K562 (cell line): ENCODE measurements around the gene DNAAF1. TPM values are rescaled to one million over a fixed set of nuclear protein-coding genes. Genes with fewer than 3 reads are reported as not detected.

Source experiments
- ATAC-seq: fragments of 200-7000 bp; cut with Tn5 transposase; 3 replicates; pipeline ENCODE4 v1.9.1; 2020; ENCODE audit warnings: moderate library complexity
- BruUV-seq: library from RNA; stranded (reverse); fragments of 400-500 nt; replicated peaks from 2 replicates; lab custom pipeline; 2021; lab: Mats Ljungman, UMichigan
- CTCF ChIA-PET: fragments of 300-600 bp; formaldehyde crosslinking; extraction: SDS; loops from one replicate; lab custom pipeline; 2021; ENCODE audit warnings: low intra/inter-chr PET ratio; lab: Yijun Ruan, JAX
- POLR2A ChIA-PET: fragments of 300-600, 350-650 bp; sonication (Branson Sonifier 250); formaldehyde crosslinking; extraction: SDS; loops from one replicate; lab custom pipeline; 2021; ENCODE audit warnings: antibody characterized with exemption, inconsistent platforms; lab: Yijun Ruan, JAX
- DNase-seq, 4 experiments: peaks; one replicate each; pipeline versions ENCODE4 v3.0.0 to v3.0.0-alpha.2; 2011 to 2018; ENCODE audit warnings: low spot score in 3 of 4, mixed read lengths in 3 of 4; ENCODE audit errors: extremely low read depth in 1 of 4
- FAIRE-seq: peaks from 2 replicates; lab custom pipeline; 2011; peaks lifted over from hg19 to GRCh38; lab: Jason Lieb, UNC
- H2AFZ ChIP-seq: 2 replicates; pipeline ENCODE4 v1.6.0; 2011; ENCODE audit warnings: low read depth, low read length, control low read depth, inconsistent platforms
- H3K27ac ChIP-seq: fragments of 200-600 bp; 3 replicates; pipeline ENCODE4 v1.8.0; 2011; ENCODE audit warnings: low read depth, mild to moderate bottlenecking, control low read depth, inconsistent platforms, low read length, moderate library complexity, mixed read lengths; ENCODE audit errors: extremely low read depth
- H3K27me3 ChIP-seq, 2 experiments: fragments of 300-600 bp in 1 of 2; 2 replicates in 1 of 2; 3 replicates in 1 of 2; pipeline versions ENCODE4 v1.6.0 to v1.8.0; 2011; ENCODE audit warnings: inconsistent platforms in 2 of 2, low read length in 2 of 2, mild to moderate bottlenecking in 1 of 2, mixed read lengths in 1 of 2, moderate library complexity in 1 of 2; ENCODE audit not compliant: control insufficient read depth in 2 of 2, insufficient read depth in 2 of 2
- H3K36me3 ChIP-seq: fragments of 300-600 bp; 3 replicates; pipeline ENCODE4 v1.8.0; 2011; ENCODE audit warnings: mild to moderate bottlenecking, low read length, inconsistent platforms; ENCODE audit not compliant: control insufficient read depth, insufficient read depth
- H3K4me1 ChIP-seq, 2 experiments: fragments of 200-600 bp in 1 of 2; replicated peaks in 1 of 2; 2 replicates in 1 of 2; 3 replicates in 1 of 2; pipeline versions ENCODE4 v1.5.1 to v1.8.0; 2011; ENCODE audit warnings: inconsistent platforms in 2 of 2, low read length in 2 of 2, mild to moderate bottlenecking in 1 of 2, mixed read lengths in 1 of 2, moderate library complexity in 1 of 2; ENCODE audit not compliant: control insufficient read depth in 2 of 2, insufficient read depth in 2 of 2
- H3K4me2 ChIP-seq: 2 replicates; pipeline ENCODE4 v1.6.1; 2011; ENCODE audit warnings: low read length, control low read depth, inconsistent platforms, mixed read lengths; ENCODE audit not compliant: insufficient read depth
- H3K4me3 ChIP-seq: fragments of 200-600 bp; sonication (generic), shearing (Covaris generic); 2 replicates; pipeline ENCODE4 v1.5.1; 2016; ENCODE audit warnings: control low read depth, inconsistent platforms
- H3K79me2 ChIP-seq: fragments of 200-600 bp; 3 replicates; pipeline ENCODE4 v1.8.0; 2011; ENCODE audit warnings: low read length, inconsistent platforms; ENCODE audit not compliant: control insufficient read depth, insufficient read depth
- H3K9ac ChIP-seq, 2 experiments: 2 replicates each; pipeline versions ENCODE4 v1.6.0 to v1.6.1; 2011; ENCODE audit warnings: low read depth in 2 of 2, low read length in 2 of 2, control low read depth in 1 of 2, inconsistent platforms in 1 of 2, mild to moderate bottlenecking in 1 of 2, mixed read lengths in 1 of 2; ENCODE audit not compliant: insufficient read depth in 1 of 2
- H3K9me1 ChIP-seq: one replicate; pipeline ENCODE4 v1.6.0; 2011; ENCODE audit warnings: inconsistent platforms, mild to moderate bottlenecking, low read length, moderate library complexity; ENCODE audit not compliant: control insufficient read depth, insufficient read depth
- H3K9me3 ChIP-seq: replicated peaks from 2 replicates; pipeline ENCODE4 v1.5.1; 2011; ENCODE audit warnings: low read depth, low read length, inconsistent platforms; ENCODE audit not compliant: control insufficient read depth, insufficient read depth
- H4K20me1 ChIP-seq: replicated peaks from 2 replicates; pipeline ENCODE4 v1.6.1; 2011; ENCODE audit warnings: low read length, inconsistent platforms, mixed read lengths; ENCODE audit not compliant: control insufficient read depth, insufficient read depth
- EGR1 ChIP-seq: fragments of 450-650 bp; conservative IDR thresholded peaks from 2 replicates; pipeline ENCODE4 v1.6.1; 2017; ENCODE audit warnings: mild to moderate bottlenecking
- HDAC2 ChIP-seq: fragments of 450-650 bp; IDR thresholded peaks from 2 replicates; pipeline ENCODE4 v1.6.1; 2016; ENCODE audit warnings: mild to moderate bottlenecking
- HNRNPL ChIP-seq: fragments of 200-400 bp; formaldehyde crosslinking; IDR thresholded peaks from 2 replicates; pipeline ENCODE4 v1.6.1; 2017; ENCODE audit warnings: low read depth, mild to moderate bottlenecking, low read length
- MTA2 ChIP-seq: fragments of 450-650 bp; IDR thresholded peaks from 2 replicates; pipeline ENCODE4 v1.6.1; 2016; ENCODE audit warnings: low read depth
- NEUROD1 ChIP-seq: fragments of 150-350 bp; IDR thresholded peaks from 2 replicates; pipeline ENCODE4 v1.6.1; 2014; ENCODE audit warnings: borderline replicate concordance, low read length, low read depth; ENCODE audit not compliant: partially characterized antibody
- POLR2AphosphoS2 ChIP-seq: IDR thresholded peaks from 2 replicates; pipeline ENCODE4 v1.6.1; 2012; ENCODE audit warnings: low read length, improper control_type of control experiment
- POLR3G ChIP-seq: IDR thresholded peaks from 2 replicates; pipeline ENCODE4 v1.6.1; 2011; ENCODE audit not compliant: insufficient read length, insufficient replicate concordance; ENCODE audit errors: extremely low read depth
- SMC3 ChIP-seq: conservative IDR thresholded peaks from 2 replicates; pipeline ENCODE4 v1.6.1; 2011; ENCODE audit warnings: low read depth, low read length, improper control_type of control experiment; ENCODE audit not compliant: insufficient read depth
- ZKSCAN1 ChIP-seq: fragments of 150-350 bp; IDR thresholded peaks from 2 replicates; pipeline ENCODE4 v1.6.1; 2016; ENCODE audit warnings: low read depth, low read length
- WGBS: fragments of 100-300 bp; shearing (Covaris generic); methylation state at CpG from one replicate; pipeline ENCODE4 v1.1.6; 2016; ENCODE audit warnings: low coverage, mixed read lengths; ENCODE audit not compliant: insufficient coverage; ENCODE audit errors: missing lambda C conversion rate; 5-methylcytosine and 5-hydroxymethylcytosine counted together
- in situ Hi-C: fragments of 300-500 bp; cut with MboI; formaldehyde crosslinking; loops from 4 replicates; pipeline ENCODE4 v1.15.0; 2018; ENCODE audit warnings: inconsistent platforms, mixed read lengths
- intact Hi-C: fragments of 100-400 bp; cut with micrococcal nuclease; formaldehyde crosslinking; loops from 2 replicates; pipeline ENCODE4 v1.14.2; 2022
- polyA plus RNA-seq, 8 experiments: library from polyadenylated mRNA; depleted of rRNA in 4 of 8; stranded (reverse) in 5 of 8; unstranded in 3 of 8; fragments of >200 nt; fragmentation: Nextera tagmentation in 2 of 8; fragmentation: Illumina TruSeq in 1 of 8; extraction: Ambion mirVana in 2 of 8; extraction: Trizol in 1 of 8; gene quantifications; 2 replicates each; pipeline versions ENCODE4 v1.2.1 to v1.2.3, GENCODE V29; 2011 to 2014; ENCODE audit warnings: inconsistent platforms in 1 of 8, missing spikeins in 1 of 8
- total RNA-seq, 7 experiments: library from RNA; depleted of rRNA in 6 of 7; stranded (reverse); fragments of >200 nt in 6 of 7; fragmentation: Illumina TruSeq in 2 of 7; extraction: Trizol in 2 of 7; gene quantifications; 2 replicates each; pipeline versions ENCODE4 v1.2.1 to v1.2.3, GENCODE V29; 2011 to 2021; ENCODE audit warnings: low replicate concordance in 1 of 7
- TF ChIP-seq, protein P1 (sequence below): IDR thresholded peaks from 2 replicates; pipeline ENCODE4 v1.6.1; 2016; ENCODE audit warnings: missing genetic modification characterization, missing compliant biosample characterization

DNAAF1 gene
- total and polyA plus RNA-seq, 9 of the 15 experiments (the other 6 are each of a cell fraction or from before 2014, with no cell fraction given), result 0.01 TPM; not detected in 8

GRCh38 chr16:84109598-84110335 lies 35.3 kb upstream of the DNAAF1 start:
- ChIA-PET POLR2A (interaction anchor here (0.6 to 2.0 kb wide), 4 partner anchors 29 to 209 kb away, joined by 3 to 10 read pairs (median 3); partner anchors contain the start of gene TAF1C), CTCF (no interaction called here)
- Histone ChIP-seq H3K9ac (no peak overlapping the region), H3K4me2 (no peak overlapping the region), H3K9me3 (no peaks in the 10 kb centered on the region), H3K79me2 (peaks cover 77% of the 10 kb centered on the region), H3K27ac (no peak overlapping the region), H2AFZ (no peak overlapping the region), H3K4me1 (peaks cover 0 to 7% of the 10 kb centered on the region in 2 experiments; a peak in 2 of 5 replicates), H3K27me3 (no peaks in the 10 kb centered on the region), H3K9me1 (no peaks in the 10 kb centered on the region), H3K4me3 (no peak overlapping the region), H3K36me3 (peaks cover 26% of the 10 kb centered on the region; the same call in 2 of the 3 replicates), H4K20me1 (peaks cover 20% of the 10 kb centered on the region)
- ATAC-seq, result no peak
- FAIRE-seq, result no peak
- BruUV-seq, result no TSS peak
- no peak for DNase-seq
- 79% methylated on average over 6 of the region's 6 CpGs for WGBS
- intact Hi-C loops, result no loop called here
- in situ Hi-C loops, result no loop called here
- TF ChIP-seq POLR2AphosphoS2 (no peak), MTA2 (no peak), SMC3 (no peak), POLR3G (no peak), EGR1 (no peak), HDAC2 (no peak), HNRNPL (no peak), NEUROD1 (no peak), ZKSCAN1 (no peak)
- TF ChIP-seq, protein P1, sequence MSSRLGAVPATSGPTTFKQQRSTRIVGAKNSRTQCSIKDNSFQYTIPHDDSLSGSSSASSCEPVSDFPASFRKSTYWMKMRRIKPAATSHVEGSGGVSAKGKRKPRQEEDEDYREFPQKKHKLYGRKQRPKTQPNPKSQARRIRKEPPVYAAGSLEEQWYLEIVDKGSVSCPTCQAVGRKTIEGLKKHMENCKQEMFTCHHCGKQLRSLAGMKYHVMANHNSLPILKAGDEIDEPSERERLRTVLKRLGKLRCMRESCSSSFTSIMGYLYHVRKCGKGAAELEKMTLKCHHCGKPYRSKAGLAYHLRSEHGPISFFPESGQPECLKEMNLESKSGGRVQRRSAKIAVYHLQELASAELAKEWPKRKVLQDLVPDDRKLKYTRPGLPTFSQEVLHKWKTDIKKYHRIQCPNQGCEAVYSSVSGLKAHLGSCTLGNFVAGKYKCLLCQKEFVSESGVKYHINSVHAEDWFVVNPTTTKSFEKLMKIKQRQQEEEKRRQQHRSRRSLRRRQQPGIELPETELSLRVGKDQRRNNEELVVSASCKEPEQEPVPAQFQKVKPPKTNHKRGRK (tag), result no peak
